OCI-LY1 (cell line): ENCODE results near the gene FAM83E.

Source experiments
- EZH2 ChIP-seq: fragments of 200-600 bp; sonication (generic), shearing (Covaris generic); IDR thresholded peaks from 2 replicates; pipeline ENCODE4 v1.8.0; 2017; ENCODE audit warnings: borderline replicate concordance, mixed run types, mild to moderate bottlenecking, antibody characterized with exemption, low read length, moderate library complexity, mixed read lengths
- TF ChIP-seq, protein P1 (sequence below): fragments of 200-600 bp; sonication (generic), shearing (Covaris generic); IDR thresholded peaks from 2 replicates; pipeline ENCODE4 v1.5.1; 2017; ENCODE audit warnings: mild to moderate bottlenecking, antibody characterized with exemption, low read length, moderate library complexity, mixed read lengths

GRCh38 chr19:48625891-48626327 is 11.0 kb upstream of the FAM83E start:
- TF ChIP-seq, protein P1, sequence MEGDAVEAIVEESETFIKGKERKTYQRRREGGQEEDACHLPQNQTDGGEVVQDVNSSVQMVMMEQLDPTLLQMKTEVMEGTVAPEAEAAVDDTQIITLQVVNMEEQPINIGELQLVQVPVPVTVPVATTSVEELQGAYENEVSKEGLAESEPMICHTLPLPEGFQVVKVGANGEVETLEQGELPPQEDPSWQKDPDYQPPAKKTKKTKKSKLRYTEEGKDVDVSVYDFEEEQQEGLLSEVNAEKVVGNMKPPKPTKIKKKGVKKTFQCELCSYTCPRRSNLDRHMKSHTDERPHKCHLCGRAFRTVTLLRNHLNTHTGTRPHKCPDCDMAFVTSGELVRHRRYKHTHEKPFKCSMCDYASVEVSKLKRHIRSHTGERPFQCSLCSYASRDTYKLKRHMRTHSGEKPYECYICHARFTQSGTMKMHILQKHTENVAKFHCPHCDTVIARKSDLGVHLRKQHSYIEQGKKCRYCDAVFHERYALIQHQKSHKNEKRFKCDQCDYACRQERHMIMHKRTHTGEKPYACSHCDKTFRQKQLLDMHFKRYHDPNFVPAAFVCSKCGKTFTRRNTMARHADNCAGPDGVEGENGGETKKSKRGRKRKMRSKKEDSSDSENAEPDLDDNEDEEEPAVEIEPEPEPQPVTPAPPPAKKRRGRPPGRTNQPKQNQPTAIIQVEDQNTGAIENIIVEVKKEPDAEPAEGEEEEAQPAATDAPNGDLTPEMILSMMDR = no peak
- no peak for TF ChIP-seq EZH2
